Hair follicular keratinocyte (primary cell): Measurements from ENCODE around the gene MYOZ2. TPM values are rescaled to one million over a fixed set of nuclear protein-coding genes. Genes with fewer than 3 reads are reported as not detected.

Experiments used
- total RNA-seq: library from RNA; depleted of rRNA; stranded (reverse); fragments of >200 nt; gene quantifications from 2 replicates; pipeline ENCODE4 v1.2.3, GENCODE V29; 2015

MYOZ2 gene
- total RNA-seq, result not detected in 2 replicates

DNA sequence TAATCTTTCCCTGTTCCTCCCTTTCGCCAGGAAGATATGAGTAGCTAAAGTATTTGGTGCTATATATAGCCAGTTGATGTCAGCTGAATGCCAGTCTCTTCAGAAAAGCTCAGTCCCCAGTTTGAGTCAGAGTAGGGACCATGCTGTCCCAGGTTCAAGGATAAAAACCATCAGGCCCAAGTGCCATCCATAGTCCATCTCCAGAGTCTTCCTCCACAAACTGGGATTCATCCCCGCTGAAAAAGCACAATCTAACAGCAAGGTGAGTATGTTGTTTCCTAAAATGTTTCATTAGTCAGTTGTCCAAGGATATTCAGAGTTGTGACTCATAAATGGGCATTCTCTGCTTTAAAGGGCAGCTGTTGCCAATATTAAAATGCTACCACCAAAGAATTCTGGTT lies at the start of gene MYOZ2:
TSS of gene MYOZ2 (plus strand) at position 112 of the 401 bp plus-strand sequence. CDS start 694 bp downstream, outside the sequence.

DNA sequence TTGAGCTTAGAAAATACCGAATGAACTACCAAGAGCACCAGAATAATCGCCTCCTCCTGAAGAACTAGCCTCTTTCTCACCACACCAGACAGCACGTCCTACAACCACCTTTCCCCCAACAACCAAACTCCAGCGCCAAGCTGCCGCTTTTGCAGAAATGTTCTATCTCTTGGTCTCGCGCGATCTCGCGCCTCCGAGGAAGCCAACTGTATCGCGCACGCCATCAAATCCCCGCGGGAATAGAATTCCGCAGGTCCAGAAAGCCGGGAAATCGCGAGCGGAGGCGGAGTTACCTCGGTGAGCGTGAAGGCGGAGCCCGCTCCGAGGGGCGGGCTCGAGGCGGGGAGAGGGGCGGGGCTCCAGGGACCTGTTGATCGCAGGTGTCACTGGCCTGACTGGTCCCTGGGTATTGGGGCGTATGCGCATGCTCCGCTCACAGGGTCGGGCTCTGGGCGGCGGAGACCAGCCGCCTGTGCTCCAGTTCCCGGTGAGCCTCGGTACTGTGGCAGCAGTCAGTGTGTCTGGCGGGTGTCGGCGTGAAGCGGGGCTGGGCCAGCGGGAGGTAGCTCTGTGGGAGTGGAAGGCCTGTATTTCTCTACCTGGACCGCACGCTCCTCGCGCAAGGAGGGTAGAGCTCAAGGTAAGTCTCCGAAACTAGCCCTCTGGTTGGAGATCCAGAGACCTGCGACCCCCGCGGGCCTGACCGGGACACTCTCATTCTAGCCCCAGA lies 76.8 kb downstream of the MYOZ2 start, which contains the start of gene USP53:
TSS of gene USP53 (plus strand) at position 480 of the 730 bp plus-strand sequence. CDS start 27,047 bp downstream, outside the sequence.

Other genes starting within 250 kb of the MYOZ2 start
- 0.11 and 0.31 TPM in 2 replicates for gene SYNPO2, start 247.0 kb upstream of the MYOZ2 start, total RNA-seq
- gene USP53, start 76.9 kb downstream of the MYOZ2 start, total RNA-seq, result 16.5 and 27.1 TPM in 2 replicates
- gene FABP2, start 186.3 kb downstream of the MYOZ2 start, total RNA-seq, result not detected in 2 replicates